K562 (cell line): ENCODE results near the gene GPRIN1. TPM values are rescaled to one million over a fixed set of nuclear protein-coding genes. Genes with fewer than 3 reads are reported as not detected.

ENCODE experiments used
- ATAC-seq: fragments of 200-7000 bp; cut with Tn5 transposase; 3 replicates; pipeline ENCODE4 v1.9.1; 2020; ENCODE audit warnings: moderate library complexity
- BruUV-seq: library from RNA; stranded (reverse); fragments of 400-500 nt; replicated peaks from 2 replicates; lab custom pipeline; 2021; lab: Mats Ljungman, UMichigan
- CTCF ChIA-PET: fragments of 300-600 bp; formaldehyde crosslinking; extraction: SDS; loops from one replicate; lab custom pipeline; 2021; ENCODE audit warnings: low intra/inter-chr PET ratio; lab: Yijun Ruan, JAX
- POLR2A ChIA-PET: fragments of 300-600, 350-650 bp; sonication (Branson Sonifier 250); formaldehyde crosslinking; extraction: SDS; loops from one replicate; lab custom pipeline; 2021; ENCODE audit warnings: antibody characterized with exemption, inconsistent platforms; lab: Yijun Ruan, JAX
- DNase-seq, 4 experiments: peaks; one replicate each; pipeline versions ENCODE4 v3.0.0 to v3.0.0-alpha.2; 2011 to 2018; ENCODE audit warnings: low spot score in 3 of 4, mixed read lengths in 3 of 4; ENCODE audit errors: extremely low read depth in 1 of 4
- FAIRE-seq: peaks from 2 replicates; lab custom pipeline; 2011; peaks lifted over from hg19 to GRCh38; lab: Jason Lieb, UNC
- H2AFZ ChIP-seq: 2 replicates; pipeline ENCODE4 v1.6.0; 2011; ENCODE audit warnings: low read depth, low read length, control low read depth, inconsistent platforms
- H3K27ac ChIP-seq: fragments of 200-600 bp; 3 replicates; pipeline ENCODE4 v1.8.0; 2011; ENCODE audit warnings: low read depth, mild to moderate bottlenecking, control low read depth, inconsistent platforms, low read length, moderate library complexity, mixed read lengths; ENCODE audit errors: extremely low read depth
- H3K27me3 ChIP-seq, 2 experiments: fragments of 300-600 bp in 1 of 2; 2 replicates in 1 of 2; 3 replicates in 1 of 2; pipeline versions ENCODE4 v1.6.0 to v1.8.0; 2011; ENCODE audit warnings: inconsistent platforms in 2 of 2, low read length in 2 of 2, mild to moderate bottlenecking in 1 of 2, mixed read lengths in 1 of 2, moderate library complexity in 1 of 2; ENCODE audit not compliant: control insufficient read depth in 2 of 2, insufficient read depth in 2 of 2
- H3K36me3 ChIP-seq: fragments of 300-600 bp; 3 replicates; pipeline ENCODE4 v1.8.0; 2011; ENCODE audit warnings: mild to moderate bottlenecking, low read length, inconsistent platforms; ENCODE audit not compliant: control insufficient read depth, insufficient read depth
- H3K4me1 ChIP-seq, 2 experiments: fragments of 200-600 bp in 1 of 2; replicated peaks in 1 of 2; 2 replicates in 1 of 2; 3 replicates in 1 of 2; pipeline versions ENCODE4 v1.5.1 to v1.8.0; 2011; ENCODE audit warnings: inconsistent platforms in 2 of 2, low read length in 2 of 2, mild to moderate bottlenecking in 1 of 2, mixed read lengths in 1 of 2, moderate library complexity in 1 of 2; ENCODE audit not compliant: control insufficient read depth in 2 of 2, insufficient read depth in 2 of 2
- H3K4me2 ChIP-seq: 2 replicates; pipeline ENCODE4 v1.6.1; 2011; ENCODE audit warnings: low read length, control low read depth, inconsistent platforms, mixed read lengths; ENCODE audit not compliant: insufficient read depth
- H3K4me3 ChIP-seq: fragments of 200-600 bp; sonication (generic), shearing (Covaris generic); 2 replicates; pipeline ENCODE4 v1.5.1; 2016; ENCODE audit warnings: control low read depth, inconsistent platforms
- H3K79me2 ChIP-seq: fragments of 200-600 bp; 3 replicates; pipeline ENCODE4 v1.8.0; 2011; ENCODE audit warnings: low read length, inconsistent platforms; ENCODE audit not compliant: control insufficient read depth, insufficient read depth
- H3K9ac ChIP-seq, 2 experiments: 2 replicates each; pipeline versions ENCODE4 v1.6.0 to v1.6.1; 2011; ENCODE audit warnings: low read depth in 2 of 2, low read length in 2 of 2, control low read depth in 1 of 2, inconsistent platforms in 1 of 2, mild to moderate bottlenecking in 1 of 2, mixed read lengths in 1 of 2; ENCODE audit not compliant: insufficient read depth in 1 of 2
- H3K9me1 ChIP-seq: one replicate; pipeline ENCODE4 v1.6.0; 2011; ENCODE audit warnings: inconsistent platforms, mild to moderate bottlenecking, low read length, moderate library complexity; ENCODE audit not compliant: control insufficient read depth, insufficient read depth
- H3K9me3 ChIP-seq: replicated peaks from 2 replicates; pipeline ENCODE4 v1.5.1; 2011; ENCODE audit warnings: low read depth, low read length, inconsistent platforms; ENCODE audit not compliant: control insufficient read depth, insufficient read depth
- H4K20me1 ChIP-seq: replicated peaks from 2 replicates; pipeline ENCODE4 v1.6.1; 2011; ENCODE audit warnings: low read length, inconsistent platforms, mixed read lengths; ENCODE audit not compliant: control insufficient read depth, insufficient read depth
- FOXM1 ChIP-seq, 2 experiments: fragments of 450-650 bp in 1 of 2; sonication (generic) in 1 of 2; formaldehyde crosslinking in 1 of 2; IDR thresholded peaks; 2 replicates each; pipeline versions ENCODE4 v1.6.1 to v1.9.0; 2017 to 2022; ENCODE audit warnings: low read depth in 2 of 2, mild to moderate bottlenecking in 2 of 2, missing genetic modification reagents in 1 of 2, moderate library complexity in 1 of 2
- FOXO4 ChIP-seq: fragments of 450-650 bp; formaldehyde crosslinking; IDR thresholded peaks from 2 replicates; pipeline ENCODE4 v1.4.0; 2020; ENCODE audit warnings: mild to moderate bottlenecking, moderate library complexity
- MTA1 ChIP-seq: fragments of 450-650 bp; IDR thresholded peaks from 2 replicates; pipeline ENCODE4 v1.6.1; 2017; ENCODE audit warnings: borderline replicate concordance
- PBX2 ChIP-seq, 2 experiments: IDR thresholded peaks in 1 of 2; conservative IDR thresholded peaks in 1 of 2; 2 replicates each; pipeline ENCODE4 v1.6.1; 2016; ENCODE audit warnings: low read depth in 2 of 2, mild to moderate bottlenecking in 1 of 2, missing compliant biosample characterization in 1 of 2, missing genetic modification characterization in 1 of 2, moderate library complexity in 1 of 2
- ZBTB1 ChIP-seq: sonication (generic); formaldehyde crosslinking; IDR thresholded peaks from 2 replicates; pipeline ENCODE4 v1.8.1; 2023; ENCODE audit warnings: missing genetic modification reagents, low read depth, mild to moderate bottlenecking, borderline replicate concordance
- ZNF316 ChIP-seq: fragments of 450-650 bp; IDR thresholded peaks from 2 replicates; pipeline ENCODE4 v1.6.1; 2016
- WGBS: fragments of 100-300 bp; shearing (Covaris generic); methylation state at CpG from one replicate; pipeline ENCODE4 v1.1.6; 2016; ENCODE audit warnings: low coverage, mixed read lengths; ENCODE audit not compliant: insufficient coverage; ENCODE audit errors: missing lambda C conversion rate; 5-methylcytosine and 5-hydroxymethylcytosine counted together
- in situ Hi-C: fragments of 300-500 bp; cut with MboI; formaldehyde crosslinking; loops from 4 replicates; pipeline ENCODE4 v1.15.0; 2018; ENCODE audit warnings: inconsistent platforms, mixed read lengths
- intact Hi-C: fragments of 100-400 bp; cut with micrococcal nuclease; formaldehyde crosslinking; loops from 2 replicates; pipeline ENCODE4 v1.14.2; 2022
- polyA plus RNA-seq, 8 experiments: library from polyadenylated mRNA; depleted of rRNA in 4 of 8; stranded (reverse) in 5 of 8; unstranded in 3 of 8; fragments of >200 nt; fragmentation: Nextera tagmentation in 2 of 8; fragmentation: Illumina TruSeq in 1 of 8; extraction: Ambion mirVana in 2 of 8; extraction: Trizol in 1 of 8; gene quantifications; 2 replicates each; pipeline versions ENCODE4 v1.2.1 to v1.2.3, GENCODE V29; 2011 to 2014; ENCODE audit warnings: inconsistent platforms in 1 of 8, missing spikeins in 1 of 8
- total RNA-seq, 7 experiments: library from RNA; depleted of rRNA in 6 of 7; stranded (reverse); fragments of >200 nt in 6 of 7; fragmentation: Illumina TruSeq in 2 of 7; extraction: Trizol in 2 of 7; gene quantifications; 2 replicates each; pipeline versions ENCODE4 v1.2.1 to v1.2.3, GENCODE V29; 2011 to 2021; ENCODE audit warnings: low replicate concordance in 1 of 7

GPRIN1 gene
- total and polyA plus RNA-seq, 9 of the 15 experiments (the other 6 are each of a cell fraction or from before 2014, with no cell fraction given) = 0.15 to 11.6 (median 4.4) TPM

- peaks cover 21% of the 10 kb centered on the region for H4K20me1 ChIP-seq
- no peak overlapping the region for H3K4me3 ChIP-seq
- no peak overlapping the region for H3K27ac ChIP-seq
- peaks cover 17 to 31% of the 10 kb centered on the region in 2 experiments for H3K27me3 ChIP-seq
- H3K9me3 ChIP-seq = no peaks in the 10 kb centered on the region
- ChIA-PET CTCF (no interaction called here), POLR2A (interaction anchor here (0.9 kb wide), 1 partner anchor 17 kb away, joined by 3 read pairs; no protein-coding TSS in a partner anchor)
- no peak for ATAC-seq
- H3K9ac ChIP-seq = no peak overlapping the region
- BruUV-seq = no TSS peak
- intact Hi-C loops = no loop called here
- peaks cover 10 to 18% of the 10 kb centered on the region in 2 experiments; a peak in 3 of 5 replicates for H3K4me1 ChIP-seq
- FAIRE-seq = no peak
- WGBS = 5% methylated on average over 2 of the region's 2 CpGs
- H3K9me1 ChIP-seq = peaks cover 9% of the 10 kb centered on the region
- peaks cover 2% of the 10 kb centered on the region; the same call in 1 of the 3 replicates for H3K79me2 ChIP-seq
- H2AFZ ChIP-seq = no peak overlapping the region
- no peak overlapping the region for H3K4me2 ChIP-seq
- no peak for DNase-seq
- TF ChIP-seq ZBTB1 (CRISPR knock-in tag) = no peak
- TF ChIP-seq FOXO4 (CRISPR knock-in tag) = no peak
- no peak for TF ChIP-seq MTA1
- no peak for TF ChIP-seq PBX2 (CRISPR knock-in tag; IDR thresholded peaks at IDR 0.05; ENCODE audit: low read depth)
- TF ChIP-seq PBX2 (tag; conservative IDR thresholded peaks at IDR 0.05; ENCODE audit: low read depth) = no peak
- no peak for TF ChIP-seq FOXM1 (IDR thresholded peaks at IDR 0.05; ENCODE audit: low read depth)
- TF ChIP-seq FOXM1 (CRISPR knock-in tag; IDR thresholded peaks at IDR 0.05; ENCODE audit: low read depth) = no peak
- TF ChIP-seq ZNF316 = no peak
- in situ Hi-C loops = no loop called here
- peaks cover 3% of the 10 kb centered on the region; the same call in 2 of the 3 replicates for H3K36me3 ChIP-seq
Observed at GRCh38 chr5:176612855-176613254, 2.9 kb upstream of the GPRIN1 start.
